A673 (cell line): ENCODE measurements around the gene ATP6V0C. TPM values are rescaled to one million over a fixed set of nuclear protein-coding genes. Genes with fewer than 3 reads are reported as not detected.
"Not testable (repeated sequence)": the region's sequence is repeated elsewhere in the genome, so short reads cannot be mapped to it uniquely, and the experiment has no call there.

Source experiments
- BruUV-seq: library from RNA; stranded (reverse); fragments of 400-500 nt; replicated peaks from 2 replicates; lab custom pipeline; 2021; lab: Mats Ljungman, UMichigan
- CTCF ChIA-PET: fragments of 300-600 bp; sonication (Branson Sonifier 250); formaldehyde crosslinking; loops from one replicate; lab custom pipeline; 2022; ENCODE audit warnings: antibody characterized with exemption; lab: Charles Lee
- POLR2A ChIA-PET: fragments of 300-600 bp; sonication (Branson Sonifier 250); formaldehyde crosslinking; loops from one replicate; lab custom pipeline; 2022; ENCODE audit warnings: antibody characterized with exemption; ENCODE audit not compliant: low non-redundant PET; lab: Charles Lee
- DNase-seq: peaks from one replicate; pipeline ENCODE4 v3.0.0-alpha.2; 2015; ENCODE audit warnings: low spot score
- H3K27ac ChIP-seq: fragments of 200-600 bp; sonication (generic); 2 replicates; pipeline ENCODE4 v1.5.1; 2016; ENCODE audit warnings: mixed run types, low read depth, mild to moderate bottlenecking, mixed read lengths, antibody characterized with exemption, low read length; ENCODE audit not compliant: poor library complexity, severe bottlenecking
- H3K27me3 ChIP-seq: fragments of 200-600 bp; sonication (generic); replicated peaks from 2 replicates; pipeline ENCODE4 v1.6.1; 2017; ENCODE audit warnings: mixed run types, low read depth, mild to moderate bottlenecking, mixed read lengths, antibody characterized with exemption, low read length; ENCODE audit not compliant: insufficient read depth, poor library complexity
- H3K36me3 ChIP-seq: fragments of 200-600 bp; sonication (generic); 2 replicates; pipeline ENCODE4 v1.6.1; 2016; ENCODE audit warnings: mixed run types, mild to moderate bottlenecking, mixed read lengths, antibody characterized with exemption, low read length; ENCODE audit not compliant: insufficient read depth, poor library complexity, severe bottlenecking
- H3K4me1 ChIP-seq: fragments of 200-600 bp; sonication (generic); 2 replicates; pipeline ENCODE4 v1.6.1; 2017; ENCODE audit warnings: mixed run types, mild to moderate bottlenecking, mixed read lengths, antibody characterized with exemption, low read length; ENCODE audit not compliant: insufficient read depth, poor library complexity, severe bottlenecking
- H3K4me3 ChIP-seq: fragments of 200-600 bp; sonication (generic); 2 replicates; pipeline ENCODE4 v1.5.1; 2016; ENCODE audit warnings: low read depth, mixed run types, mild to moderate bottlenecking, mixed read lengths, low read length; ENCODE audit not compliant: poor library complexity, severe bottlenecking
- H3K9me3 ChIP-seq: fragments of 200-600 bp; sonication (generic); 2 replicates; pipeline ENCODE4 v1.6.1; 2016; ENCODE audit warnings: mixed run types, low read depth, mild to moderate bottlenecking, mixed read lengths, antibody characterized with exemption, low read length; ENCODE audit not compliant: poor library complexity, severe bottlenecking
- CTCF ChIP-seq: fragments of 300-800, 200-600 bp; sonication (generic); conservative IDR thresholded peaks from 2 replicates; pipeline ENCODE4 v1.5.1; 2017; ENCODE audit warnings: low read depth, mild to moderate bottlenecking, antibody characterized with exemption, low read length, moderate library complexity, mixed read lengths
- EZH2 ChIP-seq: fragments of 200-600 bp; sonication (generic); IDR thresholded peaks from 2 replicates; pipeline ENCODE4 v1.6.1; 2017; ENCODE audit warnings: borderline replicate concordance, low read depth, mild to moderate bottlenecking, mixed read lengths, antibody characterized with exemption, low read length; ENCODE audit not compliant: poor library complexity, severe bottlenecking
- intact Hi-C: fragments of 100-400 bp; cut with micrococcal nuclease; formaldehyde crosslinking; loops from one replicate; pipeline ENCODE4 v1.10.0; 2022; ENCODE audit not compliant: unreplicated experiment
- total RNA-seq: library from RNA; stranded (reverse); gene quantifications from 2 replicates; pipeline ENCODE4 v1.2.3, GENCODE V29; 2021

ATP6V0C gene
- total RNA-seq, 1 experiment from 2014 or later, result 252 TPM

GRCh38 chr16:2478279-2478678, 35.5 kb upstream of the ATP6V0C start:
- no peaks in the 10 kb centered on the region for H3K27me3 ChIP-seq
- DNase-seq, result no peak
- ChIA-PET CTCF (no interaction called here), POLR2A (interaction anchor here (0.6 to 0.7 kb wide), 2 partner anchors 16 to 131 kb away, joined by 6 to 8 read pairs; no protein-coding TSS in a partner anchor)
- intact Hi-C loops, result no loop called here
- no peak overlapping the region for H3K4me3 ChIP-seq
- H3K27ac ChIP-seq, result no peak overlapping the region
- TF ChIP-seq CTCF (no peak), EZH2 (no peak)
- peaks cover 10% of the 10 kb centered on the region for H3K4me1 ChIP-seq
- no peaks in the 10 kb centered on the region for H3K9me3 ChIP-seq
- H3K36me3 ChIP-seq, result no peaks in the 10 kb centered on the region
- BruUV-seq, result no TSS peak

GRCh38 chr16:2479996-2480395, 33.8 kb upstream of the ATP6V0C start:
- POLR2A ChIA-PET, H3K4me3 ChIP-seq, H3K27me3 ChIP-seq, intact Hi-C loops, H3K36me3 ChIP-seq, H3K27ac ChIP-seq, BruUV-seq, DNase-seq, H3K9me3 ChIP-seq, CTCF ChIA-PET, H3K4me1 ChIP-seq: not testable (repeated sequence)

GRCh38 chr16:2480948-2481347, 32.8 kb upstream of the ATP6V0C start:
- DNase-seq, result no peak
- intact Hi-C loops, result no loop called here
- POLR2A ChIA-PET, result no interaction called here
- no peaks in the 10 kb centered on the region for H3K36me3 ChIP-seq
- no peaks in the 10 kb centered on the region for H3K9me3 ChIP-seq
- no peak for TF ChIP-seq CTCF
- no peak for TF ChIP-seq EZH2
- H3K4me3 ChIP-seq, result no peak overlapping the region
- no peak overlapping the region for H3K27ac ChIP-seq
- peaks cover 3% of the 10 kb centered on the region for H3K4me1 ChIP-seq
- H3K27me3 ChIP-seq, result no peaks in the 10 kb centered on the region
- CTCF ChIA-PET, result no interaction called here
- BruUV-seq, result no TSS peak

- no peaks in the 10 kb centered on the region for H3K36me3 ChIP-seq
- intact Hi-C loops, result no loop called here
Measured at GRCh38 chr16:2481676-2482075, 32.1 kb upstream of the ATP6V0C start.

More at GRCh38 chr16:2481676-2482075, 32.1 kb upstream of the ATP6V0C start:
- no peaks in the 10 kb centered on the region for H3K9me3 ChIP-seq
- H3K27ac ChIP-seq, result no peak overlapping the region
- no peak for TF ChIP-seq CTCF
- TF ChIP-seq EZH2, result no peak
- H3K27me3 ChIP-seq, result no peaks in the 10 kb centered on the region
- BruUV-seq, result no TSS peak
- POLR2A ChIA-PET, result no interaction called here
- H3K4me1 ChIP-seq, result no peaks in the 10 kb centered on the region
- no peak for DNase-seq
- CTCF ChIA-PET, result no interaction called here
- H3K4me3 ChIP-seq, result no peak overlapping the region
